Neural cell (in vitro differentiated cells): Measurements from ENCODE around the gene SLC26A2. TPM values are rescaled to one million over a fixed set of nuclear protein-coding genes. Genes with fewer than 3 reads are reported as not detected.

Experiments
- H2AFZ ChIP-seq: fragments of 200-600, 300-800 bp; sonication (generic), shearing (Covaris generic); 2 replicates; pipeline ENCODE4 v1.6.0; 2014; ENCODE audit warnings: low read depth, mild to moderate bottlenecking, antibody characterized with exemption, low read length, moderate library complexity
- H3F3A ChIP-seq: fragments of 200-600 bp; shearing (Covaris generic); 2 replicates; pipeline ENCODE4 v1.6.1; 2016; ENCODE audit warnings: mild to moderate bottlenecking, moderate library complexity, mixed read lengths, antibody characterized with exemption, low read length; ENCODE audit not compliant: insufficient read depth, poor library complexity, severe bottlenecking
- H3K27ac ChIP-seq: fragments of 200-600, 300-800 bp; sonication (generic), shearing (Covaris generic); 2 replicates; pipeline ENCODE4 v1.5.1; 2014; ENCODE audit warnings: mild to moderate bottlenecking, low read length, moderate library complexity
- H3K27me3 ChIP-seq: fragments of 300-800, 200-600 bp; sonication (generic), shearing (Covaris generic); 2 replicates; pipeline ENCODE4 v1.6.0; 2014; ENCODE audit warnings: mild to moderate bottlenecking, low read depth, low read length, moderate library complexity; ENCODE audit not compliant: insufficient read depth
- H3K36me3 ChIP-seq: fragments of 300-800, 200-600 bp; sonication (generic), shearing (Covaris generic); 2 replicates; pipeline ENCODE4 v1.5.1; 2014; ENCODE audit warnings: mild to moderate bottlenecking, antibody characterized with exemption, low read length, moderate library complexity; ENCODE audit not compliant: insufficient read depth
- H3K4me2 ChIP-seq: fragments of 300-800, 200-600 bp; sonication (generic), shearing (Covaris generic); 2 replicates; pipeline ENCODE4 v1.6.0; 2014; ENCODE audit warnings: mild to moderate bottlenecking, low read length
- H3K4me3 ChIP-seq: fragments of 300-800, 200-600 bp; sonication (generic), shearing (Covaris generic); 2 replicates; pipeline ENCODE4 v1.5.1; 2014; ENCODE audit warnings: mild to moderate bottlenecking, low read length, moderate library complexity
- H3K79me2 ChIP-seq: fragments of 200-600 bp; shearing (Covaris generic); replicated peaks from 2 replicates; pipeline ENCODE4 v1.6.0; 2014; ENCODE audit warnings: mild to moderate bottlenecking, low read length, moderate library complexity; ENCODE audit not compliant: insufficient read depth
- H3K9ac ChIP-seq: fragments of 300-800, 200-600 bp; sonication (generic), shearing (Covaris generic); 2 replicates; pipeline ENCODE4 v1.6.1; 2016; ENCODE audit warnings: mild to moderate bottlenecking, low read length, mixed read lengths
- H3K9me2 ChIP-seq: fragments of 200-600 bp; shearing (Covaris generic); 2 replicates; pipeline ENCODE4 v1.6.1; 2016; ENCODE audit warnings: mild to moderate bottlenecking, low read length, mixed read lengths; ENCODE audit not compliant: insufficient read depth
- H3K9me3 ChIP-seq: fragments of 200-600, 300-800 bp; sonication (generic), shearing (Covaris generic); 2 replicates; pipeline ENCODE4 v1.6.1; 2016; ENCODE audit warnings: mild to moderate bottlenecking, mixed run types, low read length, moderate library complexity, mixed read lengths
- H4K20me1 ChIP-seq: fragments of 200-600 bp; shearing (Covaris generic); 2 replicates; pipeline ENCODE4 v1.6.1; 2016; ENCODE audit warnings: mild to moderate bottlenecking, mixed run types; ENCODE audit not compliant: insufficient read depth
- CTCF ChIP-seq: fragments of 450-650 bp; IDR thresholded peaks from 2 replicates; pipeline ENCODE4 v1.5.1; 2014; ENCODE audit warnings: antibody characterized with exemption, mild to moderate bottlenecking, moderate library complexity; ENCODE audit not compliant: poor library complexity, severe bottlenecking
- EP300 ChIP-seq: fragments of 450-650 bp; conservative IDR thresholded peaks from 2 replicates; pipeline ENCODE4 v1.6.1; 2014; ENCODE audit warnings: antibody characterized with exemption, mild to moderate bottlenecking, moderate library complexity; ENCODE audit not compliant: poor library complexity, severe bottlenecking
- EZH2 ChIP-seq: fragments of 200-600, 300-800 bp; shearing (Covaris generic), sonication (generic); IDR thresholded peaks from 2 replicates; pipeline ENCODE4 v1.6.1; 2014; ENCODE audit warnings: antibody characterized with exemption, low read length, borderline replicate concordance, mild to moderate bottlenecking; ENCODE audit not compliant: insufficient read depth, poor library complexity, severe bottlenecking
- MXI1 ChIP-seq: fragments of 450-650 bp; conservative IDR thresholded peaks from 2 replicates; pipeline ENCODE4 v1.6.1; 2014; ENCODE audit warnings: antibody characterized with exemption, mild to moderate bottlenecking; ENCODE audit not compliant: poor library complexity, severe bottlenecking
- POLR2AphosphoS5 ChIP-seq: IDR thresholded peaks from 2 replicates; pipeline ENCODE4 v1.6.1; 2012
- RAD21 ChIP-seq: fragments of 450-650 bp; conservative IDR thresholded peaks from 2 replicates; pipeline ENCODE4 v1.6.1; 2014; ENCODE audit warnings: antibody characterized with exemption, mild to moderate bottlenecking, moderate library complexity
- REST ChIP-seq: IDR thresholded peaks from 2 replicates; pipeline ENCODE4 v1.6.1; 2012; ENCODE audit warnings: borderline replicate concordance
- SMC3 ChIP-seq: fragments of 450-650 bp; conservative IDR thresholded peaks from 2 replicates; pipeline ENCODE4 v1.6.1; 2014; ENCODE audit warnings: antibody characterized with exemption, mild to moderate bottlenecking, moderate library complexity; ENCODE audit not compliant: poor library complexity
- TAF1 ChIP-seq: IDR thresholded peaks from 2 replicates; pipeline ENCODE4 v1.6.1; 2012; ENCODE audit warnings: low read depth
- polyA plus RNA-seq: library from polyadenylated mRNA; depleted of rRNA; stranded (reverse); fragments of >200 nt; gene quantifications from 2 replicates; pipeline ENCODE4 v1.2.3, GENCODE V29; 2014

Gene SLC26A2
- polyA plus RNA-seq, 1 donor from 2014 or later: 5.4 TPM

- no peak overlapping the region for H3K4me3 ChIP-seq
- H3K79me2 ChIP-seq: no peaks in the 10 kb centered on the region
- no peaks in the 10 kb centered on the region for H4K20me1 ChIP-seq
- H3K27me3 ChIP-seq: no peaks in the 10 kb centered on the region
- H3K36me3 ChIP-seq: no peaks in the 10 kb centered on the region
- H3K9me2 ChIP-seq: no peaks in the 10 kb centered on the region
- H3K9ac ChIP-seq: no peak overlapping the region
- H3K27ac ChIP-seq: no peak overlapping the region
- H3K4me2 ChIP-seq: no peak overlapping the region
- no peaks in the 10 kb centered on the region for H3F3A ChIP-seq
- TF ChIP-seq CTCF (no peak), SMC3 (no peak), RAD21 (no peak), TAF1 (no peak), POLR2AphosphoS5 (no peak), REST (no peak), MXI1 (no peak), EP300 (no peak), EZH2 (no peak)
- no peaks in the 10 kb centered on the region for H3K9me3 ChIP-seq
- H2AFZ ChIP-seq: no peak overlapping the region
These were observed 21.7 kb upstream of the SLC26A2 start for GRCh38 chr5:149938791-149939358.

- TF ChIP-seq SMC3 (no peak), POLR2AphosphoS5 (no peak), EP300 (no peak), CTCF (no peak), TAF1 (no peak), REST (no peak), RAD21 (no peak)
- no peak overlapping the region for H2AFZ ChIP-seq
- no peaks in the 10 kb centered on the region for H3K79me2 ChIP-seq
- no peaks in the 10 kb centered on the region for H4K20me1 ChIP-seq
- H3K4me3 ChIP-seq: no peak overlapping the region
- no peaks in the 10 kb centered on the region for H3F3A ChIP-seq
- no peak overlapping the region for H3K27ac ChIP-seq
- no peaks in the 10 kb centered on the region for H3K9me2 ChIP-seq
- H3K4me2 ChIP-seq: no peak overlapping the region
- H3K9me3 ChIP-seq: no peaks in the 10 kb centered on the region
- no peak overlapping the region for H3K9ac ChIP-seq
- H3K27me3 ChIP-seq: no peaks in the 10 kb centered on the region
- no peaks in the 10 kb centered on the region for H3K36me3 ChIP-seq
These were observed 21.0 kb upstream of the SLC26A2 start for GRCh38 chr5:149939546-149939945.
